Measurements from ENCODE around the gene SLC43A3. TPM values are rescaled to one million over a fixed set of nuclear protein-coding genes. Genes with fewer than 3 reads are reported as not detected.
A peak's percentile ranks its signal among the peaks of the same experiment; 100 is the strongest.

SLC43A3 gene
- total and polyA plus RNA-seq, 9 of the 15 experiments (the other 6 are each of a cell fraction or from before 2014, with no cell fraction given): 63.7 to 281 (median 139) TPM

DNA sequence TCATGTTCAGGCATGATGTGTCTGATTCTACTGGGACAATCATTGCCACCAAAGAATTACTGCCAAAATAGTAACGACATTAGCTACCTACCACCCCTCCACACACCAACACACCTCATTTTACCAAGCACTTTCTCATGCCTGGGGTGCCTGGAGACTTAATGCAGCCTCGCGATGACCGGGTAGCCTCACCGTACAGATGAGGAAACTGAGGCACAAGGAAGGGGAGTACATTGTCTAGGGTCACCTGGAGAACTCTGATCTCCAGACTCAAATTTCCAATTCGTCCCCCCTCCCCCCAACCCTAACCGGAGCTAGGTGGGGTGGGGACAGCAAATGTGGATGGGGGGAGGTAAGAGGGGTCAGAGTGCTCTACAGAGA is 30.7 kb upstream of the SLC43A3 start (continued):
- TF ChIP-seq, protein P1, sequence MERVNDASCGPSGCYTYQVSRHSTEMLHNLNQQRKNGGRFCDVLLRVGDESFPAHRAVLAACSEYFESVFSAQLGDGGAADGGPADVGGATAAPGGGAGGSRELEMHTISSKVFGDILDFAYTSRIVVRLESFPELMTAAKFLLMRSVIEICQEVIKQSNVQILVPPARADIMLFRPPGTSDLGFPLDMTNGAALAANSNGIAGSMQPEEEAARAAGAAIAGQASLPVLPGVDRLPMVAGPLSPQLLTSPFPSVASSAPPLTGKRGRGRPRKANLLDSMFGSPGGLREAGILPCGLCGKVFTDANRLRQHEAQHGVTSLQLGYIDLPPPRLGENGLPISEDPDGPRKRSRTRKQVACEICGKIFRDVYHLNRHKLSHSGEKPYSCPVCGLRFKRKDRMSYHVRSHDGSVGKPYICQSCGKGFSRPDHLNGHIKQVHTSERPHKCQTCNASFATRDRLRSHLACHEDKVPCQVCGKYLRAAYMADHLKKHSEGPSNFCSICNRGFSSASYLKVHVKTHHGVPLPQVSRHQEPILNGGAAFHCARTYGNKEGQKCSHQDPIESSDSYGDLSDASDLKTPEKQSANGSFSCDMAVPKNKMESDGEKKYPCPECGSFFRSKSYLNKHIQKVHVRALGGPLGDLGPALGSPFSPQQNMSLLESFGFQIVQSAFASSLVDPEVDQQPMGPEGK (CRISPR knock-in tag; IDR thresholded peaks at IDR 0.05; ENCODE audit: borderline replicate concordance): no peak
- TF ChIP-seq STAT5B (CRISPR knock-in tag; IDR thresholded peaks at IDR 0.05) (no peak), BHLHE40 (IDR thresholded peaks at IDR 0.05; ENCODE audit: low read length) (peak; percentile 2; the same call in 1 of the 2 replicates), CC2D1A (IDR thresholded peaks at IDR 0.05) (no peak), HMG20B (CRISPR knock-in tag; IDR thresholded peaks at IDR 0.05) (no peak), HDGF (IDR thresholded peaks at IDR 0.05) (0 out of 2 replicates have a peak, but pooled peaks have one; percentile 53), ZNF444 (CRISPR knock-in tag; IDR thresholded peaks at IDR 0.05) (no peak), MTA3 (IDR thresholded peaks at IDR 0.05; ENCODE audit: borderline replicate concordance) (no peak; the same call in 1 of the 2 replicates), ARNT (IDR thresholded peaks at IDR 0.05) (no peak), TEAD4 (IDR thresholded peaks at IDR 0.05; ENCODE audit: low read length) (0 out of 2 replicates have a peak, but pooled peaks have one; percentile 10), TEAD4 (CRISPR knock-in tag; IDR thresholded peaks at IDR 0.05; ENCODE audit: borderline replicate concordance) (no peak), YY1 (IDR thresholded peaks at IDR 0.05; ENCODE audit: borderline replicate concordance in 1 of 3, control insufficient read depth in 1 of 3, extremely low read depth in 1 of 3, insufficient read depth in 3 of 3, insufficient read length in 1 of 3, insufficient replicate concordance in 2 of 3, low read depth in 1 of 3, low read length in 2 of 3) (peak in 1 of 3 experiments; percentile 0), FOSL1 (tag; conservative IDR thresholded peaks at IDR 0.05) (no peak), ZBTB7A (IDR thresholded peaks at IDR 0.05; ENCODE audit: borderline replicate concordance, control insufficient read depth, low read depth, low read length) (0 out of 2 replicates have a peak, but pooled peaks have one; percentile 5), GABPB1 (CRISPR knock-in tag; IDR thresholded peaks at IDR 0.05) (0 out of 2 replicates have a peak, but pooled peaks have one; percentile 3), NFXL1 (CRISPR knock-in tag; IDR thresholded peaks at IDR 0.05) (no peak), ZNF589 (CRISPR knock-in tag; IDR thresholded peaks at IDR 0.05; ENCODE audit: low read depth) (no peak), IFI16 (CRISPR knock-in tag; IDR thresholded peaks at IDR 0.05) (no peak), NONO (IDR thresholded peaks at IDR 0.05; ENCODE audit: low read depth in 2 of 2, low read length in 1 of 2) (no peak), TCF7L2 (IDR thresholded peaks at IDR 0.05; ENCODE audit: low read depth, low read length) (no peak), MED1 (CRISPR knock-in tag; IDR thresholded peaks at IDR 0.05; ENCODE audit: borderline replicate concordance) (no peak), ZNF3 (CRISPR knock-in tag; IDR thresholded peaks at IDR 0.05) (no peak), ZFX (CRISPR knock-in tag; IDR thresholded peaks at IDR 0.05) (no peak)
- TF ChIP-seq, protein P2, sequence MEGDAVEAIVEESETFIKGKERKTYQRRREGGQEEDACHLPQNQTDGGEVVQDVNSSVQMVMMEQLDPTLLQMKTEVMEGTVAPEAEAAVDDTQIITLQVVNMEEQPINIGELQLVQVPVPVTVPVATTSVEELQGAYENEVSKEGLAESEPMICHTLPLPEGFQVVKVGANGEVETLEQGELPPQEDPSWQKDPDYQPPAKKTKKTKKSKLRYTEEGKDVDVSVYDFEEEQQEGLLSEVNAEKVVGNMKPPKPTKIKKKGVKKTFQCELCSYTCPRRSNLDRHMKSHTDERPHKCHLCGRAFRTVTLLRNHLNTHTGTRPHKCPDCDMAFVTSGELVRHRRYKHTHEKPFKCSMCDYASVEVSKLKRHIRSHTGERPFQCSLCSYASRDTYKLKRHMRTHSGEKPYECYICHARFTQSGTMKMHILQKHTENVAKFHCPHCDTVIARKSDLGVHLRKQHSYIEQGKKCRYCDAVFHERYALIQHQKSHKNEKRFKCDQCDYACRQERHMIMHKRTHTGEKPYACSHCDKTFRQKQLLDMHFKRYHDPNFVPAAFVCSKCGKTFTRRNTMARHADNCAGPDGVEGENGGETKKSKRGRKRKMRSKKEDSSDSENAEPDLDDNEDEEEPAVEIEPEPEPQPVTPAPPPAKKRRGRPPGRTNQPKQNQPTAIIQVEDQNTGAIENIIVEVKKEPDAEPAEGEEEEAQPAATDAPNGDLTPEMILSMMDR (IDR thresholded peaks at IDR 0.05 in 2 of 3, conservative IDR thresholded peaks at IDR 0.05 in 1 of 3; ENCODE audit: insufficient read depth in 2 of 3, low read depth in 1 of 3, low read length in 3 of 3): peak in 1 of 3 experiments; percentile 5; a peak in 1 of 6 replicates
- TF ChIP-seq, protein P3, sequence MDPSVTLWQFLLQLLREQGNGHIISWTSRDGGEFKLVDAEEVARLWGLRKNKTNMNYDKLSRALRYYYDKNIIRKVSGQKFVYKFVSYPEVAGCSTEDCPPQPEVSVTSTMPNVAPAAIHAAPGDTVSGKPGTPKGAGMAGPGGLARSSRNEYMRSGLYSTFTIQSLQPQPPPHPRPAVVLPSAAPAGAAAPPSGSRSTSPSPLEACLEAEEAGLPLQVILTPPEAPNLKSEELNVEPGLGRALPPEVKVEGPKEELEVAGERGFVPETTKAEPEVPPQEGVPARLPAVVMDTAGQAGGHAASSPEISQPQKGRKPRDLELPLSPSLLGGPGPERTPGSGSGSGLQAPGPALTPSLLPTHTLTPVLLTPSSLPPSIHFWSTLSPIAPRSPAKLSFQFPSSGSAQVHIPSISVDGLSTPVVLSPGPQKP (CRISPR knock-in tag; IDR thresholded peaks at IDR 0.05): no peak

All from K562 (cell line).